Right renal cortex interstitium (tissue), 3 donors: ENCODE measurements around the gene USP21. TPM values are rescaled to one million over a fixed set of nuclear protein-coding genes. Genes with fewer than 3 reads are reported as not detected.
"Not testable (repeated sequence)": the region's sequence is repeated elsewhere in the genome, so short reads cannot be mapped to it uniquely, and the experiment has no call there.

ENCODE experiments used
- DNase-seq, 3 donors: peaks; one replicate each; pipeline ENCODE4 v3.0.0-alpha.2; 2013; ENCODE audit warnings: low read depth in 3 of 3, low spot score in 2 of 3
- polyA plus RNA-seq, 3 donors: library from polyadenylated mRNA; unstranded; fragments of 120-200 nt; gene quantifications; one replicate each; pipeline ENCODE4 v1.2.1, GENCODE V29; 2013; ENCODE audit not compliant: insufficient read length in 3 of 3

The USP21 gene, protein sequence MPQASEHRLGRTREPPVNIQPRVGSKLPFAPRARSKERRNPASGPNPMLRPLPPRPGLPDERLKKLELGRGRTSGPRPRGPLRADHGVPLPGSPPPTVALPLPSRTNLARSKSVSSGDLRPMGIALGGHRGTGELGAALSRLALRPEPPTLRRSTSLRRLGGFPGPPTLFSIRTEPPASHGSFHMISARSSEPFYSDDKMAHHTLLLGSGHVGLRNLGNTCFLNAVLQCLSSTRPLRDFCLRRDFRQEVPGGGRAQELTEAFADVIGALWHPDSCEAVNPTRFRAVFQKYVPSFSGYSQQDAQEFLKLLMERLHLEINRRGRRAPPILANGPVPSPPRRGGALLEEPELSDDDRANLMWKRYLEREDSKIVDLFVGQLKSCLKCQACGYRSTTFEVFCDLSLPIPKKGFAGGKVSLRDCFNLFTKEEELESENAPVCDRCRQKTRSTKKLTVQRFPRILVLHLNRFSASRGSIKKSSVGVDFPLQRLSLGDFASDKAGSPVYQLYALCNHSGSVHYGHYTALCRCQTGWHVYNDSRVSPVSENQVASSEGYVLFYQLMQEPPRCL
- 10 to 100 TPM; 43.4 to 48.1 (median 47.9) TPM for polyA plus RNA-seq

DNA sequence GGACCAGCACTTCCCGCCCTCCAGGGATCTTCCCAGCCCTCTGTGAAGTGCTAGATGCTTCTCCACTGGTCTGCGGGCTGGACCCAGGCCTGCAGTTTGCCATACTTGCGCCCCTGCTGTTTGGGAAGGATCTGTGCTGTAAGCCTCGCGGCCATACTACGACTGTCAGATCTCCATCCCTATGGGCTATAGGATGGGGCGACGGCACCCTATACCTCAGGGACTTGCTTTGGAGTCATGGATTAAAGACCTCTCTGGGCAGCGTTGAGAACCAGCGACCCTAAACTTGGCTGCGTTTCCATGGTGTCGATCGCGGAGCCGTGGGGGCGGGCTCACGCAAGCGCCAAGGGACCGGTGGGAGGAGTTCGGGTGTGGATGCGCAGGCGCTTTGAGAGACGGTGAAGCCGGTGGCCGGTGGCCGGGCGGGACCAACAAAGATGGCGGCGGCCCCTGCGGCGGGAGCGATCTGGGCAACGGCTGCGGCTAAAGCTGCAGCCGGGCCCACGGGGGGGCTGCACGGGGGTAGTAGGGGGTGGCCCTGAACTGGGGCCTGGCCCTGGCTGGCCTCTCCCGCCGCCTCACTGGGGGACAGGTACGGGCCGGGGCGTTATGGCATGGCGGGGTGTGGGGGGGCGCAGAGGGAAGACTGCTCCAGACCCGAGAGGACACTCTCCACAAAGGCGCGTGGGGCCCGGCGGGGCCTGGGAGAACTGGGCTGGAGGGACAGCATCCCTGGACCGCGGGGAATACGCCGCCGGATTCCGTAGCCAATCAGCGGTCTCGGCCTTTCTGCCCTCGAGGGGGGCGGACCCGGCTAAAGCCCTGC lies at the start of gene USP21:
USP21 (plus strand) TSS at position 414 of the 826 bp plus-strand sequence. CDS start 1,141 bp downstream, outside the sequence.
- DNase-seq, result peak; percentile 80 to 89 (median 85)

- no peak for DNase-seq
Observed at GRCh38 chr1:161111117-161111516, 48.2 kb upstream of the USP21 start.

GRCh38 chr1:161111527-161111926 lies 47.8 kb upstream of the USP21 start:
- DNase-seq, result no peak

GRCh38 chr1:161113915-161114314 lies 45.4 kb upstream of the USP21 start:
- no peak for DNase-seq

DNA sequence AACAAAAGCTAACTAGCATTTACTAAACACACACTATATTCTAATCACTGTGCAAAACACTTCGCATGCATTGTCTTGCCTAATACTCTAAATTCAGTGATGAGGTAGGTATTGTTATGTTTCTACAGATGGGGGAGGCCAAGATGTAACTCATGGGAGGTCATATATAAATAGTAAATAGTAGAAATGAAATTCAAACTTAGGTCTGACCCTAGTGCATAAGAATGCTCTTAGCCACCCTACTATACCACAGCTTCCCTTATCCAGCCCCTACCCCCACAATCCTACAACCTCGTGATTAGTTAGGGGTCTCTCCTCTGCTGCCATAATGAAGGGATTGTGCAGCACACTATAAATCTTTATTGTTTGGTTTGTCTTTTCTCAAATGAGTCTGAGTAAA lies 44.7 kb upstream of the USP21 start:
- DNase-seq, result no peak

GRCh38 chr1:161115132-161115711 lies 44.1 kb upstream of the USP21 start:
- DNase-seq, result no peak

DNA sequence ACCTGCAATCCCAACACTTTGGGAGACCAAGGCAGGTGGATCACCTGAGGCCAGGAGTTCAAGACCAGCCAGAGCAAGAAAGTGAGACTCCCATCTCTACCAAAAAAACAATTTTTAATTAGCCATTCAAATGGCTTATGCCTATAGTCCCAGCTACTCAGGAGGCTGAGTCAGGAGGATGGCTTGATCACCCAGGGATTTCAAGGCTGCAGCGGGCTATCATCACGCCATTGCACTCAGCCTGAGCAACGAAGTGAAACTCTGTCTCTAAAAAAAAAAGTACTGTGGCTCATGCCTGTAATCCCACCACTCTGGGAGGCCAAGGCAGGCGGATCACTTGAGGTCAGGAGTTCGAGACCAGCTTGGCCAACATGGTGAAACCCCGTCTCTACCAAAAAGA lies 43.3 kb upstream of the USP21 start:
- not testable (repeated sequence) for DNase-seq

DNA sequence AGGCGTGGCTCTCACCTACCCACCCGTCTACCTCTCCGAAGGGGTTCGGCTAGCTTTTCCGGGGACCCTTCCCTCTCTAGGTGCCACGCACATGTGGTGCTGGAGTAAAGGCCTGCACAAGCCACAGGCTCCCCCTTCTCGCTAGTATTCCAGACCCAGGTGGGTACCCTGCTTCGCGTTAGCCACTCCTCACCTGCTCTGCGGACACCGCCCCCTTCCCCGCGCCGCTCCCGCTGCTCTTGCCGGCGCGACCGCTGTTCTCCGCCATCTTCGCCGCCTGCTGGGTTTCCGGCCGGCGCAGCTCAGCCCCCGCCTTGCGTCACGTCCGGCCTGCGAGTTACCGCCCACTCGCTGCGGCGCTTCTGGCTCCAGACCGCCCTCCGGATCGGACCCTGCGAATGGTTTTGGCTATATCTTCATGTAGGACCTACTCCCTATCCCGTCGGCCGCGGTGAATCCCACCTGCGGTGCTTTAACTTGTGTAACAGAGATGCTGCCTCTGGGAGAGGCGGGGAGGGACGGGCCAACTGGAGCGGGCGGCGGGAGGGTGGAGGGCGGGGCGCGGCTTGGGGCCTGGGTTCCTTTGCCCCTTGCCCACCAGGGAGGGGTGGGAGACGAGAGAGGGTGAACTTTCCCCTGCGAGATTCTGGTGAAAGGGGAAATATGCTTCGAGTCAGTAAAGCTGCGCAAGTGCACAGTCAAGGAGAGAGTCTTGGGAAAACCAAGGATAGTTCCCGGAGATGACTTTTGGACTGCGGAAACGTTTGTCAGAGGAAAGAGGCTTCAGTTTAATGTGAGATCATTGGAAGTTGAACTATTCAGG lies 41.3 kb upstream of the USP21 start, which contains the start of the genes NIT1 and PFDN2:
NIT1 (plus strand) TSS at position 347 of the 823 bp plus-strand sequence; CDS start at position 419, 72 bp downstream.
PFDN2 (minus strand) TSS at position 279 of the 823 bp plus-strand sequence; CDS start at position 268, 11 bp downstream.
- DNase-seq, result peak; percentile 74 to 82 (median 78)

DNA sequence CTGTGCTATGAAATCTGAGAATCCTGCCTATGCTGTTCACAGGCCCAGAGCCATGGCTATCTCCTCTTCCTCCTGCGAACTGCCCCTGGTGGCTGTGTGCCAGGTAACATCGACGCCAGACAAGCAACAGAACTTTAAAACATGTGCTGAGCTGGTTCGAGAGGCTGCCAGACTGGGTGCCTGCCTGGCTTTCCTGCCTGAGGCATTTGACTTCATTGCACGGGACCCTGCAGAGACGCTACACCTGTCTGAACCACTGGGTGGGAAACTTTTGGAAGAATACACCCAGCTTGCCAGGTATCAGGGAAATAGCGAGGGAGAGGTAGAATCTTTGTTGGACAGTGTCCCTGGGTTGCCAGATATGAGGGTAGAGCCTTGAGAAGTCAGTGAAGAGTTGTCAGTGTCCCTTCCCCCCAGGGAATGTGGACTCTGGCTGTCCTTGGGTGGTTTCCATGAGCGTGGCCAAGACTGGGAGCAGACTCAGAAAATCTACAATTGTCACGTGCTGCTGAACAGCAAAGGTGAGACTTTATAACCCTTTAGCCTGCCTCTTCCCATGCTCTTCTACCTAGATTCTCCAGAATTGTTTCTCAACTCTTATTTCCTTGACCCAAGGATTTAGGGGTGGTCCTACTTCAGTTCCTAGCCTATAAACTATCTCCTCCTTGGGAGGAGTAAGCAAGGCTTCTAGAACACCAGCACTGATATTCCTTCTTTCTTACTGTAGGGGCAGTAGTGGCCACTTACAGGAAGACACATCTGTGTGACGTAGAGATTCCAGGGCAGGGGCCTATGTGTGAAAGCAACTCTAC lies 40.0 kb upstream of the USP21 start:
- no peak for DNase-seq

- no peak for DNase-seq
Observed at GRCh38 chr1:161121042-161121650, 38.2 kb upstream of the USP21 start.

- no peak for DNase-seq
Observed at GRCh38 chr1:161121834-161122233, 37.5 kb upstream of the USP21 start.

DNA sequence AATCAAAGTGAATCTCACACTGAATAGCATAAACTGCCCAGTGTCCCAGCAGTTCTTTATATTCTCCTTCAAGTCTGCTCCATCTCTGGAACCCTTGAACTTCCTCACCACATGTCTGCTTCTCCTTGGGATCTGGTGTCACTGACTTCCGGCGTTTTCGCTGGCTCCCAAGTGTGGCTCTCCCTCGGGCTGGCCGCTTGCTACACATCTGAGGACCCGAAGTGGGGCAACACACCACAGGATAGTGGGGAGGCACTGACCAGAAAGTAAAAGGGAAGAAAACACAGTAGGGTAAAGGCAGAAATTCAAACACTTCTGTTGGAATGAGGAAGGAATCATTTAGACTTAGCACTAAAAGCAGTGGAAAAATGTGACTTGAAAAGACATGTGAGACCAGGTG lies 36.3 kb upstream of the USP21 start:
- no peak for DNase-seq

DNA sequence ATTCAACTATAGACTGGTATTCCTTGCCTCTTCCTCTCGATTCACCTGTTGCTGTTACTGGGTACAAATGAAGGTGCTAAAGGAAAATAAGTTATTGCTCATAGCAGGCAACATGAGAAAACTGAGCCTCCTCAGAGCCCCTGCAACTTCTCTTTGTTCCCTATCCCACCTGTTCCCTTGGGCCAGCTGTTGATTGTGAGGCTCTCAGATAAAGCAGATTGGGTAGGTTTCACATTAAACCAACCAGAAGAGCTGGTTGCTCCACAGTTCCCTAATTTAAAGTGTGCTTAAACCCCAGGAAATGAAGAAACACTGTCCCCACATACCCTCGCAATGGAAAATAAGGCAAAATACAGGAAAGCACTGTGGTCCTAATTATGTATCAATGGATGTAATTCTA lies 31.7 kb upstream of the USP21 start:
- no peak for DNase-seq

GRCh38 chr1:161128591-161129420 lies 30.5 kb upstream of the USP21 start:
- DNase-seq, result no peak

- no peak for DNase-seq
Observed at GRCh38 chr1:161130266-161130665, 29.0 kb upstream of the USP21 start.

DNA sequence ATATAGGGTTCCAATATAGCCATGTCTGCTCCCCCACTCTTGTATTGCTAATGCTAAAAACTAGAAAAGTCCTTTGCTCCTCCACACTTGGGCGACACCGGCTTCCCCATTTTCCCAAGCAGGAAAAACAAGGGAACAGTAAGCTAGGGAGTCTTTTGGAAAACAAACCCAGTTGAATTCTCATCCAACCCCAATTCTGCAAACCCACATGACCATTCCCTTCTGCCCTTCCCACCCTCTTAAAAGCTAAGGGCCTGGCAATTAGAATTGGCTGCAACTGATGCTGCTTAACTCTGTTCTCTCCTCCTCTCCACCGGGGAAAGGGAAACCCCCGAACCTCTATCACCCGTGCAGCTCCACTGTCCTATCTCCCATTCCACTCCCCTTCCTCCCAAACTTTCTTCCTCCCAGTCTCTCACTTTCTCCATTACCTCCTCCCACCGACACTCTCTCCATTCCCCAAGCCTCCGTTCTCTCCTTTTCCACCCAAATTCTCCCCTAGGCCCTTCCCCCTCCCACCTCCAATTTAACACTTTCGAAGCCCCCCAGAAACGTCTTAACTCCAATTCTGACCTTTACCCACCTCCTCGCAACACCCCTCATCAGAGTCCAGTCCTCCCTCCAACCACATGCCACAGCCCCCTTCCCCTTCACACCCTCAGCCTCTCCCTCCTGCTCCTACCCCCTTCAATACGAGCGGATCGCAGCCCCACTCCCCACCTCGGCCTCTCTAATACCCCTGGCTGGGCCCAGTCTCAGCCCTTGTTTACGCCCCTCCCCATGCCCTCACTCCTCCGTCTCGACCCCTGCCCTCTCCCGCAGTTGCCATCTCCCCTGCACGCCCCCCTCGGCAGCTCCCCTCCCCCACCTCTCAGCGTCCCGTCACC lies 27.5 kb upstream of the USP21 start:
- DNase-seq, result no peak
